ENCODE results near the gene LACTBL1.
"Not testable (repeated sequence)": the region's sequence is repeated elsewhere in the genome, so short reads cannot be mapped to it uniquely, and the experiment has no call there.

LACTBL1 gene

DNA sequence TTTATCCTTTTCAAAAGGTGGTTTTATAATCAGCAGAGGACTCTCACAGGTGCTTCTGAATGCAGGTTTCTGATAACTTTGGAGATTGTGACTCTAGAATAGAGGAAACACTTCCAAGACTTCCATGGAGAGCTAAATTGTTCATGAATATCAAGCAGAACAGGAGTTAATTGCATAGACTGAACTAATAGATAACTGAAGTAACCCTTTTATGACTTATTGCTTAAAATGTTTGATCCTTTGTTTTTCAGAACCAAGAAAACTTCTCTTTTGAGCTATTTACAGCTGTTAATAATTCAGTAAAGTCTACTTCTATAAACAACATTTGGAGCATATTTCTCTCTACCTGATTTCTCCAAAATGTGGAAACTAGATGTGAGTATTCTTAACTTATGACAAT, 23.1 kb upstream of the LACTBL1 start:
- Histone ChIP-seq H3K36me3 (no peaks in the 10 kb centered on the region), H3K9me3 (ENCODE audit: severe bottlenecking) (peaks cover 12% of the 10 kb centered on the region), H3K4me3 (ENCODE audit: low read depth, low read length) (no peak overlapping the region), H3K27ac (no peak overlapping the region), H3K27me3 (ENCODE audit: insufficient read depth, low read depth, severe bottlenecking) (no peaks in the 10 kb centered on the region)
- DNase-seq = no peak
- no peak for TF ChIP-seq CTCF (IDR thresholded peaks at IDR 0.05; ENCODE audit: low read depth, low read length)

GRCh38 chr1:22993220-22993795, 20.6 kb upstream of the LACTBL1 start:
- DNase-seq; H3K27ac ChIP-seq; H3K4me3 ChIP-seq (ENCODE audit: low read depth, low read length); H3K36me3 ChIP-seq; H3K27me3 ChIP-seq (ENCODE audit: insufficient read depth, low read depth, severe bottlenecking): not testable (repeated sequence)
- H3K9me3 ChIP-seq (ENCODE audit: severe bottlenecking) = peaks cover 12% of the 10 kb centered on the region

DNA sequence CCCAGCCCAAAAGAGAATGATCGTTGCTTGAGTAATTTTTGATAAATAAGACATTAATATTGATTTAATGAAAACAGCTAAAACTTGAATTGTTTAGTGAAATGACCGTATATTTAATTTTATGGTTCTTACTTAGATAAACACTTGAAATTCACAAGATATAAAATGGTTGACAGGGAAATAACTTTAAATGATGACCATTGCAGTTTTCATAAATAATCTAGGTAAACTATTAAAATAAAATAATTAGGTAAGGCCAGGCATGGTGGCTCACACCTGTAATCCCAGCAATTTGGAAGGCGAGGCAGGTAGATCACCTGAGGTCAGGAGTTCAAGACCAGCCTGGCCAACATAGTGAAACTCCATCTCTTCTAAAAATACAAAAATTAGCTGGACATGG, 19.7 kb upstream of the LACTBL1 start:
- H3K27ac ChIP-seq; H3K27me3 ChIP-seq (ENCODE audit: insufficient read depth, low read depth, severe bottlenecking); H3K36me3 ChIP-seq; H3K4me3 ChIP-seq (ENCODE audit: low read depth, low read length); DNase-seq: not testable (repeated sequence)
- H3K9me3 ChIP-seq (ENCODE audit: severe bottlenecking) = peaks cover 12% of the 10 kb centered on the region

DNA sequence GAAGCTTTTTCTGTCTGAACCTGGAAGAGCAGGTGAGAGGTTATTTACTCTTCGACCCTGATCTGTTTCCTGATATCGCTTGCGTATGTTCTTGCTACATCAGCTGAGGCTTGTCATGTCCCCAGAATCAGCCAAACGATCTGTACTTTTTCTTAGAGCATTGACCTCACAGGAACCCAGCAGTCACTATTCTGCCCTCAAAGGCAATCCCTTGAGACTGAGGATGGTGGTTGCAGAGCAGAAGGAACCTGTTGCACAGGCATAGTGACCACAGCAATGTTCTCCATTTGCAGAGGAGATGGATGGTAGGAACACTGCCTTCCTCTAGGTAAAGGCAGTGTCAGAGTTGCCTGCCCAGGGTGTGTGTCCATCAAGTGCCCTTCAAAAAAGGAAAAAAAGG, 11.3 kb upstream of the LACTBL1 start:
- Histone ChIP-seq H3K4me3 (ENCODE audit: low read depth, low read length) (no peak overlapping the region), H3K27ac (no peak overlapping the region), H3K36me3 (no peaks in the 10 kb centered on the region), H3K27me3 (ENCODE audit: insufficient read depth, low read depth, severe bottlenecking) (no peaks in the 10 kb centered on the region), H3K9me3 (ENCODE audit: severe bottlenecking) (no peaks in the 10 kb centered on the region)
- TF ChIP-seq CTCF (IDR thresholded peaks at IDR 0.05; ENCODE audit: low read depth, low read length) = no peak
- no peak for DNase-seq

DNA sequence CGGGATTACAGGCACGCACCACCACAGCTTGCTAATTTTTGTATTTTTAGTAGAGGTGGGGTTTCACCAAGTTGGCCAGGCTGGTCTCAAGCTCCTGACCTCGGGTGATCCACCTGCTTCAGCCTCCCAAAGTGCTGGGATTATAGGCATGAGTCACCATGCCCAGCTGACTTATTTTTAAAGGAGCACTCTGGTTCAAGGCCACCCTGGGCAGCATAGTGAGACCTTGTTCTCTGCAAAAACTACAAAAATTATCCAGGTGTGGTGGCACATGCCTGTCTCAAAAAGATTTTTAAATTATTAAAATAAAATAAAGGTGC, 7.8 kb upstream of the LACTBL1 start:
- H3K27me3 ChIP-seq (ENCODE audit: insufficient read depth, low read depth, severe bottlenecking); H3K36me3 ChIP-seq; H3K27ac ChIP-seq; H3K4me3 ChIP-seq (ENCODE audit: low read depth, low read length); H3K9me3 ChIP-seq (ENCODE audit: severe bottlenecking): not testable (repeated sequence)
- DNase-seq = peak; percentile 33

GRCh38 chr1:22978299-22978698, 5.6 kb upstream of the LACTBL1 start:
- no peak for TF ChIP-seq CTCF (IDR thresholded peaks at IDR 0.05; ENCODE audit: low read depth, low read length)
- Histone ChIP-seq H3K36me3 (no peaks in the 10 kb centered on the region), H3K9me3 (ENCODE audit: severe bottlenecking) (no peaks in the 10 kb centered on the region), H3K27me3 (ENCODE audit: insufficient read depth, low read depth, severe bottlenecking) (no peaks in the 10 kb centered on the region), H3K4me3 (ENCODE audit: low read depth, low read length) (no peak overlapping the region), H3K27ac (no peak overlapping the region)
- no peak for DNase-seq

DNA sequence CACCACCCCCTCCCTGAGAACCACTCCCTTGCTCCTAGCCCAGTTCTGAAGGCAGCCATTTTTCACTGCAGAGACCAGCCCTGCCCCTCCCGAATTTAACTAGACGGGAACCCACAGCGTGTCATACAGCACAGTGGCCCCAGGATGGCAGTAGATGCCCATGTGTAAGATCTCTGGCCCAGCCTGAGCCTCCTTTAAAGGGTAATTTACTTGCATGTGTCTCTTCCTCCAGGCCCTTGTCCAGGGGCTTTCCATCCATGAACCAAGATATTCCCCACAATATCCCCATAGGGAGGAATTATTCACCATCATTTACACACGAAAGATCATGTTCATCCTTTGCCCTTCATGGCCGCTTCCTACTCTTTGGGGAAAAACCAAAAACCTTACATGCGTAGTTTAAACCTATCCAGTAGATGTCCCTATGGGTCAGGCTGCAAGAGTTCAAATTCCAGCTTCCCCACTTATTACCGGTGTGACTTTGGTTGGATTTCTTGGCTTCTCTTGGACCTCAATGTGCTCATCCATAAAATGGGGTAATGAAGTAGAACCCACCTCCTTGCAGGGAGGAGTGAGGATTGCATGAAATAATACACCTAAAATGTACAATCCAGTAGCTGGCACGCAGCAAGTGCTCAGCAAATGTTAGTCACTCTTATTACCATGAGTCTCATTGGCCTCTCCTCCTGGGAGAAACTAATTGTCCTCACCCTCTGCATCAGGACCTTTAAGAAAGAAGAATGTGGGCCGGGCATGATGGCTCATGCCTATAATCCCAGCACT, 4.0 kb upstream of the LACTBL1 start:
- Histone ChIP-seq H3K4me3 (ENCODE audit: low read depth, low read length) (no peak overlapping the region), H3K36me3 (no peaks in the 10 kb centered on the region), H3K27me3 (ENCODE audit: insufficient read depth, low read depth, severe bottlenecking) (no peaks in the 10 kb centered on the region), H3K27ac (peak overlapping the region; percentile 8; the same call in 1 of the 2 replicates), H3K9me3 (ENCODE audit: severe bottlenecking) (no peaks in the 10 kb centered on the region)
- TF ChIP-seq CTCF (IDR thresholded peaks at IDR 0.05; ENCODE audit: low read depth, low read length) = peak; percentile 86
- peak; percentile 85 for DNase-seq
